Neural cell (in vitro differentiated cells): ENCODE measurements around the gene SCNN1G.

Experiments used
- CTCF ChIP-seq: fragments of 450-650 bp; IDR thresholded peaks from 2 replicates; pipeline ENCODE4 v1.5.1; 2014; ENCODE audit warnings: antibody characterized with exemption, mild to moderate bottlenecking, moderate library complexity; ENCODE audit not compliant: poor library complexity, severe bottlenecking
- EP300 ChIP-seq: fragments of 450-650 bp; conservative IDR thresholded peaks from 2 replicates; pipeline ENCODE4 v1.6.1; 2014; ENCODE audit warnings: antibody characterized with exemption, mild to moderate bottlenecking, moderate library complexity; ENCODE audit not compliant: poor library complexity, severe bottlenecking
- MXI1 ChIP-seq: fragments of 450-650 bp; conservative IDR thresholded peaks from 2 replicates; pipeline ENCODE4 v1.6.1; 2014; ENCODE audit warnings: antibody characterized with exemption, mild to moderate bottlenecking; ENCODE audit not compliant: poor library complexity, severe bottlenecking
- POLR2AphosphoS5 ChIP-seq: IDR thresholded peaks from 2 replicates; pipeline ENCODE4 v1.6.1; 2012

- TF ChIP-seq POLR2AphosphoS5 (no peak), CTCF (no peak), EP300 (no peak), MXI1 (no peak)
Observed at GRCh38 chr16:23215435-23215834, 32.9 kb downstream of the SCNN1G start.
